CD4-positive, alpha-beta T cell treated with Interleukin-10 for 1 hour (primary cell): ENCODE measurements around the gene SLC9A8.
A peak's percentile ranks its signal among the peaks of the same experiment; 100 is the strongest.

Experiments used
- DNase-seq: peaks from one replicate; pipeline ENCODE4 v3.0.0-alpha.2; 2020

Gene SLC9A8

DNA sequence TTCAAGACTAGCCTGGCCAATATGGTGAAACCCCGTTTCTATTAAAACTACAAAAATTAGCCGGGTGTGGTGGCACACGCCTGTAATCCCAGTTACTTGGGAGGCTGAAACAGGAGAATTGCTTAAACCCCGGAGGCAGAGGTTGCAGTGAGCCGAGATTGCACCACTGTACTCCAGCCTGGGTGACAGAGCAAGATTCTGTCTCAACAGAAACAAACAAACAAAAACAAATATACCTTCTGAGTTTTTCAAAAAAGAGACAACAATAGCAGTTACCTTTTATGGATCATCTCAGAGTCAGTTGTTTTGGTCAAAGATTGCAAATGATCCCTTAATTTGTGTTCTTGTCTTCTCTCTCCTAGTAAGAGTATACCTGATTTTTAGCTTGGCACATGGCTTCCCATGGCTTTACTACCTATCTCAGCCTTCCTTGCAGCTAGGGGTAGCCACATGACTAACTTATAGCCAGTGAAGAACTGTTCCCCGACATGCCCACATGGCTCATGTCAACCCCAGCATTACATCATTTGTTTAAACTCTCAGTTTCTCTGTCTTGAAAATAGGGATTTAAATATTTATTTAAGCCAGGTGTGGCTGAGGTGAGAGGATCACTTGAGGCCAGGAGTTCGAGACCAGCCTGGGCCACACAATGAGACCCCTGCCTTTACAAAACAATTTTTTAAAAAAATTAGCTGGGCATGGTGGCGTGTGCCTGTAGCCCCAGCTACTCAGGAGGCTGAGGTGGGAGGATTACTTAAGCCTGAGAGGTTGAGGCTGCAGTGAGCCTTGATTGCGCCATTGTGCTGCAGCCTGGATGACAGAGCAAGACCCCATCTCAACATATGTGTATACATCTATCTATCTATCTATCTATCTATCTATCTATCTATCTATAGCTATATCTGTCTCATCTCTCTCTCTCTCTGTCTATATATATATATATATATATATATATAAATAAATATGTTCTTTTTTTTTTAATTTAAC lies 25.0 kb upstream of the SLC9A8 start:
- no peak for DNase-seq

DNA sequence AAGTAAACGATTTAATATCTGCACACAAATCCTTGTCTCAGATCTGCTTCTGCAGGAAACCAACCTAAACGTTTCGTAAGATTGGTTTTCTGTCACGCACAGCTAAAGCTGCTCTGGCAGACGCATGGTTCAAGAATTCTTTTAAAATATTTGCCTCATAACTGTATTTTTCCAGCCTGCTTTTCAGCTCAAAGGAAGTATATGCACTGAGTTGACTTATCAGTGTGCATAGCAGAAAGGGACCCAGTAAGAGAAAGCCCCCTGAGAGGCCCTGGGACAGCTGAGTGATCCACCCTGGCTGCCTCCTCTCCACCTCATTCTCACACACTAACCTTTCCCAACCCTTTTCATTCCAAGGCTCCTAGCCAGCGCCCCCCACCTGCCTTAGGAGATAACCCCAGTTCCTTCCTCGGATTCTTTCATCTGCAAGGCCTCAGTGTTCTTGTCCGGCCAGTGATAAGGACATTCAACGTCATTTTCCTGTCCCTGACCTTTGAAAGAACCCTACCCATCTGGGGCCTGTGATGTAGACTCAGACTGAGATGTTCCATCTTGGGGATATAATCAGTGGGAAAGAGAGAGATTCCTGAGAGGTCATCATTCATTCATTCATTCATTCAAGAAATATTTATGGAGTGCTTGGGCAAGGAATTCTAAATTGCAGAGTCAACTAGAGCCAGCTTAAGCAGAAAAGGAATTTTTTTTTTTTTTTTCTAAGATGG lies 22.4 kb upstream of the SLC9A8 start:
- DNase-seq = no peak

DNA sequence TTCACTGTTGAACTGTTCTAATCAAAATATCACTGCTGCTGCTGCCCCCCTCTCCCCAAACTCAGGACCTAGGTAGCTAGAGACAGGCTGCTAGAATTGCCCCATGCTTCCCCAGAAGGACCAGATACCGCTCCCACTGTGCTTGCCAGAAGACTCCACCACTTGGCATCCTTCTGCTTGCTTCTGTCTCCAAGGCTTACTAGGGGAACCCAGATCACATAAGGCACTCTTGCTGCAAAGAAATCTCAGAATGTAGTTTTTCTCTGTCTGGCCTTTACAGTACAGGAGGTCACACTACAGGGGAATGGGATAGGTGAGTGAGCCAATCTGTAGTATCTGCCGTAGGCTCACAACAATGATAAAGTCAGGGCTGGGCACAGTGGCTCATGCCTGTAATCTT lies 21.5 kb upstream of the SLC9A8 start:
- DNase-seq = no peak

DNA sequence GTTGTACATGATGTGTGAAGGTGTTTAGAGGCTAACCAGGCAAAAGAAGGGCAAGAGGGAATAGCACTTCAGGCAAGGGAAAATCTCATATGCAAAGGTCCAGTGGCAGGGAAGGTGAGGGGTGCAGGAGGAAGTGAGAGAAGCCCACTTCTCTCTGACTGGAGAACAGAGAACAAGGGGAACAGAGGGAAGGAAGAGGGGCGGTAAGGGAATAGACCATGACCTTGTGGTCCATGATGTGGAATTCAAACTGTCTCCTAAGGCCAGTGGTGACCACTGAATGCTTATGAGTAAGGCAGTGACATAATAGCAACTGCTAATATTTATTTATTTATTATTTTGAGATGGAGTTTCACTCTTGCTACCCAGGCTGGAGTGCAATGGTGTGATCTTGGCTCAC lies 20.6 kb upstream of the SLC9A8 start:
- no peak for DNase-seq

DNA sequence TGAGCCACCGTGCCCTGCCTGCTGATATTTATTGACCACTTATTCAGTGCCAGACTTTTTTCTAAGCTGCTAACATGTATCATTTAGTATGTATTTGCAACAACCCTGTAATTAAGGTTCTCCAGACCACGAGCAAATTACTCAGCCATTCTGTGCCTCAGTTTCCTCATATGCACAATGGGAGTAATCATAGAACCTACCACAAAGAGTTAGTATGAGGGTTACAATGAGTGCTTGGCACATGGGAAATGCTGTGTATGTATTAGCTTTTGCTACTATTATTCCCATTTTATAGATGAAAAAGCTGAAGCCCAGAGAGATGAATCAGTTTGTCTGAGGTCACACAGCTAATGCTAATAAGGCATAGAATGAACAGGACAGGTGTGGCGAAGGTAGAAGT lies 20.0 kb upstream of the SLC9A8 start:
- DNase-seq = no peak

DNA sequence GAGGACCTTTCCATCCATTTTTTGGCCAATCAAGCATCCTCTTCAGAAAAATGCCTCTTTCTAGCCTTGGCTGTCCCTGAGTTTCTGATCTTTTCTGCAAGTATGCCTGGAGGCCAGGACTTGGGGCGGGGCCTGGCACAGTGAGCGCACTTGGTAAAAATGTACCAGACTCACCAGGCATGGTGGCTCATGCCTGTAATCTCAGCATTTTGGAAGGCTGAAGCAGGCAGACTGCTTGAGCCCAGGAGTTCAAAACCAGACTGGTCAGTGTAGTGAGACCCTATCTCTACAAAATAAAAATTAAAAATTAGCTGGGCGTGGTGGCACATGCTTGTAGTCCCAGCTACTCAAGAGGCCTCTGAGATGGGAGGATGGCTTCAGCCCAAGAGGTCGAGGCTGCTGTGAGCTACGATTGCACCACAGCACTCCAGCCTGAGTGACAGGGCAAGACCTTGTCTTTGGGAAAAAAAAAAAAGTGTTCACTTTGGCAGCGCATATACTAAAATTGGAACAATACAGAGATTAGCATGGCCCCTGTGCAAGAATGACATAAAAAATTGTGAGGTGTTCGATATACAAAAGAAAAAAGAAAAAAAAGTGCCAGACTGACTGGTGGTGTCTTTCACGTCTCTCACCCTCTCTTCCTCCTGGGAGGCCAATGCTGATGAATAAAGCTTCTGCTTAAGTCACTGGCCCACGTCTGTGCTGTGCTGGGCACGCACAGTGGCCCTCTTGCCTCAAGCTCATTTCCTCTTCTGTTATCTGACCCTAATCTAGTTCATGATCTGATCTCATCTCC lies 18.1 kb upstream of the SLC9A8 start:
- DNase-seq = peak; percentile 20

DNA sequence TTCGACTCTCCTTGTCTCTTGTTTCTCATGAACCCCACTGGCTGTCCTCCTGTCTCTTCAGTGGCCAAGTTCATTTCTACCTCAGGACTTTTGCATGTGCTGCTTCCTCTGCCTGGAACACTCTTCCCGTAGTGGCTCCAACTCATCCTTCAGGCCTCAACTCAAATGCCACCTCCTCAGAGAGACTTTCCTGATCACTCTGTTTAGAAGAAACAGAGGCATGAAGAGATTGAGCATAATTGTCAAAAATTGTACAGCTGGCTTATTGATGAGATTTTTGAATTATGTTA lies 17.5 kb upstream of the SLC9A8 start:
- DNase-seq = no peak

DNA sequence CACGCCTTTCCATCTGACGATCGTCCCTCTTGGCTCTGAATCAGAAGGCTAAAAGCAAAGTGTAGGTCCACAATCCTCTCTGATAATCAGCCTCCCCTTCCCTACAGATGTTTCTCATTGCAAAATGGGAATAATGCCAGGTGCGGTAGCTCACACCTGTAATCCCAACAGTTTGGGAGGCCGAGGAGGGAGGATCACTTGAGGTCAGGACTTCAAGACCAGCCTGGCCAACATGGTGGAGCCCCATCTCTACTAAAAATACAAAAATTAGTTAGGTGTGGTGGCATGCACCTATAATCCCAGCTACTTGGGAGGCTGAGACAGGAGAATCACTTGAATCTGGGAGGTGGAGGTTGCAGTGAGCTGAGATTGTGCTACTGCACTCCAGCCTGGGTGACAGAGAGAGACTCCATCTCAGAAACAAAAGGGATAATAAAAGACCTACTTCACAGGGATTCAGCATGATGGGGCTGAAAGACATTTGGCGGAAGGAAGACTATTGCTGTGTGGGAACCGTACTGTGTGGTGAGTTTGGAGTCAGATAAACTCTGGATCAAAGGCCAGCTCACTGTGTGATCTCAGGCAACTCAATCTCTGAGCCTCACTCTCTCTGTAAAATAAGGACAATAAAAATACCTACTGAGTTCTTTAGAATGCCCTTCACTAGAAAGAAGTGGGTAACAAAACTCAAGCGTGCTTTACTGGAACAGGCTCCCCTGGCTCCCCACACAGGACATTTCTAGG lies 15.9 kb upstream of the SLC9A8 start:
- DNase-seq = no peak

DNA sequence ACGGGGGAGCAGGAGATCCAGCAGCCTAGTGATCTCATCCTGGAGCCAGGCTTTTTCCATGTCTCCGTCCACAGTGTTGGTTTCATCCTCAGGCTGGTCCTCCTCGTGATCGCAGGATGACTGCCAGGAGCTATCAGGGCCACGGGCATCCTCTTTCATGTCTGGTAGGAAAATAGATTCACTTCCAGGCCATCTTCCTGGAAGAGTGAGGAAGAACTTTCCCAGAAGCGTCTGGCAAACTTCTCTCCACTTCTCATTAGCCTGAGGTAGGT lies 15.3 kb upstream of the SLC9A8 start:
- no peak for DNase-seq

DNA sequence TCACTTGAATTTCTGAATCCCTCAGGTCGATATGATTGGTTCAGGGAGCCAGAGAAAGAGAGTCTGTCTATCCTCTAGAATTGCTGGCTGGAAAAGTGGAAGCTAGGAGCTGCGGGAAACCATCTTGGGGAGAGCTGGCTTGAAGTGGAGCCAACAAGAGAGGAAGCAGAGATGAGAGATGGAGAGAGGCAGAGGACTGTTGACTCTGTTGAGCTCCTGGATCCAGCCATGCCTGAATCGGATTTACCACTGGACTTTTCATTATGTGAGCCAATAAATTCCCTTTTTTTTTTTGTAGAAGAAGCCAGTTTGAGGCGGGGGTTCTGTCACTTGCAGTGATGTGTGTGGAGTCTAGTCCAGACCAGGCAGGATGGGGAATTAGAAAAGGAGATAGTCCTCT lies 13.9 kb upstream of the SLC9A8 start:
- DNase-seq = no peak

DNA sequence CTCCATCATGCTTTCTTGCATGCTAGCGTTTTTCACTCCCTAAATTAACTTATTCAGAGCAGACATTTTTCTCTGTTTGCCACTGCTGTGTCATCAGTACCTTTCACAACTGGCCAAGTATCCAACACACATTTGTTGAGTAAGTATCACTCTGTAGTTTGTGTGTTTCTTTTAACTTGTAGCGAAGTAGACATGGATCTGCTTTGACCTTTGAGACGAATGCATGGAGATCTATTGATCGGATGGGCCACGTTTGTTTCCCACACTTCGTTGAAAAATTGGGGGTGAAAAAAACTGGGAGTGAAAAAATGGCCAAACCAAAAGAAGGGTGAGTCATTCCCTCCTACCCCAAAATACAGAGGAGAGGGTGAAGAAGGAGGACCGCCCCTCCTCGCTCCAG lies 12.9 kb upstream of the SLC9A8 start:
- no peak for DNase-seq

DNA sequence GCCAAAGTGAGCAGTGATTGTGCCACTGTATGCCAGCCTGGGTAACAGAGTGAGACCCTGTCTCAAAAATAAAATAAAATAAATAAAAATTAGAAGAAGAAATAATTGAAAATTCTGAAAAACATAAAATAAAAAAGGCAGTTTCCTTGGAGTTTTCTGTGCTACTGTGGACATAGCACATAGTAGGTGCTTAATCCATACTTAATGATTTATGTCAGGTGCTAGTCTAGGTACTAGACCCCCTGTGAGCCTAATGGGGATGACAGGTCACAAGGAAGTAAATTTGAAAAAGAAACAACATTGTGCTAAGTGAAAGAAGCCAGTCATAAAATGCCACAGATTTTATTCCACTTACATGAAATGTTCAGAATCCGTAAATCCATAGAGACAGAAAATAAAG lies 9.2 kb upstream of the SLC9A8 start:
- no peak for DNase-seq

DNA sequence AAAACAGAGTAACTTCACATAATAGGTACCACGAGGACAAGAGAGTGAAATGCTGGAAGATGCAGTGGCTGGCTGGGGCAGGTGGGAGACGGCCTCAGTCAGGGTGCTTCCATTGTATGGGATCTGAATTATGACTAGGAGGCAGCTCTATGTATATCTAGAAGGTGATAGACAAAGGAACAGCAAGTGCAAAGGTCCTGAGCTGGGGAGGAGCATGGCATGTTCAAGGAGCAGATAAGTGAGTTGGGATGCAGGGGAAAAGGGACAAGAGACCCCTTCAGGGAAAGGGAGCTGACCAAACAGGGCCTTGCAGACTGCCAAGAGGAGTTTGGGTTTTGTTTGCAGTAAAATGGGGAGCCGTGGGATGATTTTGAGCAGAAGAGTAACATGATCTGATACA lies 8.3 kb upstream of the SLC9A8 start:
- no peak for DNase-seq

DNA sequence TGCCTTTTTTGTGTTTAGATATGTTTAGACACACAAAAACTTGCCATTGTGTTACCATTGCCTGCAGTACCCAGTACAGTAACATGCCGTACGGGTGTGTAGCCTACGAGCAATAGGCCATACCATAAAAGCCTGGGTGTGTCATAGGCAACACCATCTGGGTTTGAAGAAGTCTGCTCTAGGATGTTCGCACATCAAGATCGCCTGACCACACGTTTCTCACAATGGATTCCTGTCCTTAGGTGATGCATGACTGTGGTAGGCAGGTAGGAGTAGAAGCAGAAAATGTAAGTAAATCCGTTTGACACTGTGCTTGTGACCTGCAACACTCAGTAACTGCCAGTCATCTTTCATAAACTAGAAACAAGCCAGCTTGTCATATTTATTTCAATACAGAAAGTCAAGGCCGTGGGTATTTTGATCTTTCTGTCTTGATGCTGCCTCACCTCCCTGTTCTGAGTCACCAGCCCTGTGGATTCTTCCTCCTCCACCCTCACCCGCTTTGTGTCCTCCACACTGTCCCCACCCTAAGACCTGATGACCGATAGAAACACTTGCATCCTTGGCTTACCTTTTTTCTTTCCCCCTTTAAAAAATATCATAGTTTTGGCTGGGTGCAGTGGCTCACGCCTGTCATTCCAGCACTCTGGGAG lies 7.3 kb upstream of the SLC9A8 start:
- DNase-seq = peak; percentile 41

DNA sequence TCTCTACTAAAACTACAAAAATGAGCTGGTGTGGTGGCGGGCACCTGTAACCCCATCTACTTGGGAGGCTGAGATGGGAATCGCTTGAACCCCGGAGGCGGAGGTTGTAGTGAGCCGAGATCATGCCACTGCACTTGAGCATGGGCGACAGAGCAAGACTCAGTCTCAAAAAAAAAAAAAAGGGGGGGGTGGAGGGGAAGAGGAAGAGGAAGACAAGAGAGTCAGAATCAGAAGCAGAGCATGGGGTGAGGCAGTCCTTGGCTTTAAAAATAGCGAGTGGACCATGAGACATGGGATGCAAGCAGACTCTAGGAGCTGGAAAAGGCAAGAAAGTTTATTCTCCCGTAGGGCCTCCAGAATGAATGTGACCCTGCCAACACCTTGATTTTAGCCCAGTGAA lies 3.9 kb upstream of the SLC9A8 start:
- DNase-seq = no peak

DNA sequence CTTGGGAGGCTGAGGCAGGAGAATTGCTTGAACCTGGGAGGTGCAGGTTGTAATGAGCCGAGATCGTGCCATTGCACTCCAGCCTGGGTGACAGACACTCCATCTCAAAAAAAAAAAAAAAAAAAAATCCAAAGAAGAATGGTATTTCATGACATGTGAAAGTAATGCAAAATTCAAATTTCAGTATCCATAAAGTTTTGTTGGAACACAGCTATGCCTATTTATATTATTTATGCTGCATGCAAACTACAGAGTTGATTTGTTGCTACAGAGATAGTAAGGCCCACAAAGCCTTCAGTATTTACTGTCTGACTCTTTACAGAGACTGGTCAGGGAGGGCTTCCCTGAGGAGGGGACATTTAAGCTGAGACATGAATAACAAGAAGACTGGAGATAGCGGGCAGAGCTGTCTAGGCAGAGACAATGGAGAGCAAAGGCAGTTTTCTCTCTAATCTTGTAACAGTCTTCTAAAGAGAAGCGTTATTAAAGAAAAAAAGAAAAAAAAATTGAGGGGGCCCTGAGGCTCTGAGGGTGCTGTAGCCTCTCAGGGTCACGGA lies 2.7 kb upstream of the SLC9A8 start:
- DNase-seq = no peak

DNA sequence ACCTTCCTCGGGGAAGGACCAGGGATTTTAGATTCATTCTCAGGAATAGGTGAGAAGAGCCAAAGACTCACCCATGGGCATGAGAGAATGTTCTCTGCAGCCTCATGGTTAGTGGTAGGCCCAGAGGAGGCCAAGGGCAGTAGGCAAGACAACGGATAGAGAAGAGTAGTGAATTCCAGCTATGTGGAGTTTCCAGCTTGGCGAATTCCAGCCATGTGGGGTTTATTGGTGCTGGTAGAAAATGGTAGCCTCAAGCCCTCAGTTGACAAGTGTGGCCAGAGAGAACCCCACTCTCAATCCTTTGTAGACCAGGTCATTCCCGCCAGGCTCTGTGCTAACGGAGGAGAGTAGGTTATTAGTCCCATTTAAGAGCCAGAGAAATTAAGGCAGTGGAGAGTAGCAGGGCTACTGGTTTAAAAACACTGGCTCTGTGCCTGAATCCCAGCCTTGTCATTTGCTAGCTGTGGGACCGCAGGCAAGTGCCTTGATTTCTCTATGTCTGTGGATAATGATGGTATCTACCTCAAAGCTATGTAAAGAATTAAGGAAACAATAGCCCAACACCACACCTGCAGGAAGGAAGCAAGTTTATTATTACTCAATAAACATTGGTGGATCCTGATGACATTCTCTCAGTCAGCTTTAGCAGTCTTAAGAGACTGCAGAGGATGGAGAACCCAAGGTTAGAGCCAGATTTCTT lies 2.0 kb upstream of the SLC9A8 start:
- no peak for DNase-seq

DNA sequence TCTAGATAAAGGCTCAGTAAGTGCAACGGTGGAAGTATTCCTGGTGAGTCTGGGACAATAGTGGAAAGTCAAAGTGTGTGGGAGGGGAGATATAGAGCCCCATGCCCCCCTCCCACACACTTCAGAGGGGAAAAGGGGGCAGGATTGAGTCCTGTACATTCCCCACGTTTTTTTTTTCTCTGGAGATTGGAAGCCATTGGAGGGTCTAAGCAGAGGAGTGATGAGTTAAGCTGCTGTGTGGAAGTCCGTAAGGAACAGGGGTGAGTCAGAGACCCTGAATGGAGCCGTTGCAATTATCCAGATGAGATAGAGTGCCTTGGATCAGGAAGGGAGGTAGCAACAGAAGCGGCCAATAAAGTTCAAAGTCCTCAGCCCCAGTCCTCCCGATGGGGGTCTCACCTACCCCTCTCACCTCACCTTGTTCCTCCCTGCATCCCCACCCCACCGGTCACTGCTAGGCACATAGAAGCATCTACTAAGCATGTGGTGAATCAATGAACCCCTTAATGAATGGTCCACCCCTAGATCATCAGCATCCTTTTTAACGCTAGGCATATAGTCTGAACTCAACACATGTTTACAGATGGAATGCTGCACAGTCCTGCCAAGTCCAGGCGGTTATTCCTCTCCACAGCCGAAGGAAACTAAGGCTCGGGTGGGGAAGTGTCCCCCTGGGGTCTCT lies 662 bp upstream of the SLC9A8 start:
- DNase-seq = no peak

DNA sequence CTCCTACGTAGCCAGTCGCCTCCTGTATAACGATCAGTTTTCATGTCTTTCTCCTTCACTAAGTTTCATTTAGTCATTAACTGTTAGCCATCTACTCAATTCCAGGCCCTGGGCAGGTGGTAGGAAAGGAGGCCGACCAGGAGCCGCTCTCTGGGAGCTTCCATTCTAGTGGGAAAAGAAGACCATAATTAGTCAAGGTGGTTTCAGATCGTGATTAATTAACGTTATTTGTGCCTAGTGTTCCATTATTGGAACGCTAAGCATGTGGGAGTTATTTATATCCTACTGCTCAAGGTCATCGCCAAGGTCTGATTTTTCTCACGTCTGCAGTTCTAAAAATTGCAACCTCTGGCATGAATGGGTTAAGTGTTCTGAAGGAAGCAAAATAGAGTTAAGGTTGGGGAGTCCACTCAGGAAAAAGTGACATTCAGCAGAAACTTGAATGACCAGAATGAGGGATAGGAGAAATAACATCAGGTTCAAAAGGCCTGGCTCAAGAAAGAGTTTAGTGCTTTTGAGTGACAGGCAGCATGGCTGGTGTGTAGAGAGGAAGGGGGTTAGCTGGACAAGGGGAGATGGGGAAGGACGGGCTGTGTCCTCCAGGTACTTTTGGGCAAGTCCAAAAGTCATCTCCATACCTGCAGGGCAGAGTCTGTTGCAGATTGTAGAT lies 812 bp downstream of the SLC9A8 start:
- no peak for DNase-seq

DNA sequence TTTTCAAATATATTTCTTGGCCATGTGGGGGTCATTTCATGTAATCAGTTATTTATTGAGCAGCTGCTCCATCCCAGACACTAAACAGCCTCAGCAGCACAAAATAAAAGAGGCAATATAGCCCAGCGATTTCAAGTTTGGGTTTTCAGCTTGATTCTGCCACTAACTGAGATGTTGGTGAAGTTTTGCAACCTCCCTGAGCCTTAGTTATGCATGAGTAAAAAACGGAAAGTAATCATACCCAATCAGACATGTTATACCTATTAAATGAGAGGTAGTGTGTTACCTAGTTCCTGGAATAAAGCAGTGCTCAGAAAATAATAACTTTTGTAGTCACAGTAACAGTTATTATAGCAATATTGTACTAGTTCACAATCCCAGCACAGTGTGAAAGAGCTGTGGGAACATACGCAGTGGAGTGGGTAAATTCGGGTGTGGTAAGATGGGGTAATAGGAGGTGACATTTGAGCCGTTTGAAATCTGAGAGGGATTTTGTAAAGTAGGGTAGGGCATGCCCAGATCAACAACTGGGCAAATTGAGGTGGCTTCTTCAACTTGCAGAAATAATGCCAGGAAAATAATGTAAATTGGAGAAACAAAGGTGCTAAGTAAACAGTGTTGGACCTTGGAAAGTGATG lies 1.5 kb downstream of the SLC9A8 start:
- DNase-seq = no peak
